K562 (cell line): Measurements from ENCODE around the gene LCE3E.

Experiments
- CBX8 ChIP-seq: fragments of 200-600 bp; sonication (generic); IDR thresholded peaks from 2 replicates; pipeline ENCODE4 v1.6.1; 2012; ENCODE audit warnings: borderline replicate concordance, mixed run types, low read depth, mild to moderate bottlenecking, moderate library complexity, mixed read lengths, low read length, control low read depth, inconsistent platforms; ENCODE audit not compliant: poor library complexity, severe bottlenecking; ENCODE audit errors: extremely low read depth
- ESRRA ChIP-seq: fragments of 450-650 bp; IDR thresholded peaks from 2 replicates; pipeline ENCODE4 v1.6.1; 2014; ENCODE audit warnings: low read depth, mild to moderate bottlenecking, moderate library complexity, borderline replicate concordance
- FOXK2 ChIP-seq, 2 experiments: fragments of 450-650 bp; IDR thresholded peaks in 1 of 2; conservative IDR thresholded peaks in 1 of 2; 2 replicates each; pipeline ENCODE4 v1.6.1; 2016; ENCODE audit warnings: low read depth in 2 of 2, mild to moderate bottlenecking in 1 of 2
- FOXP1 ChIP-seq: sonication (generic); formaldehyde crosslinking; IDR thresholded peaks from 2 replicates; pipeline ENCODE4 v1.8.0; 2022; ENCODE audit warnings: mild to moderate bottlenecking, missing genetic modification reagents
- RAD21 ChIP-seq, 2 experiments: fragments of 250-450 bp in 1 of 2; fragments of 450-650 bp in 1 of 2; sonication (Bioruptor Pico) in 1 of 2; formaldehyde crosslinking in 1 of 2; IDR thresholded peaks in 1 of 2; conservative IDR thresholded peaks in 1 of 2; 2 replicates each; pipeline versions ENCODE4 v1.4.0 to v1.8.0; 2020 to 2022; ENCODE audit warnings: mild to moderate bottlenecking in 2 of 2, moderate library complexity in 1 of 2
- TARDBP ChIP-seq: fragments of 450-650 bp; IDR thresholded peaks from 2 replicates; pipeline ENCODE4 v1.6.1; 2016
- TF ChIP-seq, protein P1 (sequence below), 3 experiments: IDR thresholded peaks in 2 of 3; conservative IDR thresholded peaks in 1 of 3; 2 replicates each; pipeline ENCODE4 v1.5.1; 2011 to 2012; ENCODE audit warnings: low read length in 3 of 3, mild to moderate bottlenecking in 3 of 3, control low read depth in 2 of 3, improper control_type of control experiment in 1 of 3, inconsistent platforms in 1 of 3, low read depth in 1 of 3, mixed read lengths in 1 of 3, moderate library complexity in 1 of 3; ENCODE audit not compliant: insufficient read depth in 2 of 3
- TF ChIP-seq, protein P2 (sequence below), 2 experiments: fragments of 200-800 bp in 1 of 2; sonication (Bioruptor generic) in 1 of 2; sonication (generic) in 1 of 2; formaldehyde crosslinking in 1 of 2; IDR thresholded peaks in 1 of 2; conservative IDR thresholded peaks in 1 of 2; 2 replicates each; pipeline versions ENCODE4 v1.5.0 to v1.6.1; 2016 to 2020; ENCODE audit warnings: missing compliant biosample characterization in 1 of 2, missing genetic modification characterization in 1 of 2, missing genetic modification reagents in 1 of 2
- TF ChIP-seq, protein P3 (sequence below): fragments of 450-650 bp; IDR thresholded peaks from 2 replicates; pipeline ENCODE4 v1.6.1; 2017; ENCODE audit warnings: antibody characterized with exemption, mild to moderate bottlenecking
- TF ChIP-seq, protein P4 (sequence below): fragments of 250-450 bp; sonication (Bioruptor Pico); IDR thresholded peaks from 2 replicates; pipeline ENCODE4 v1.5.0; 2020; ENCODE audit warnings: mild to moderate bottlenecking, borderline replicate concordance
- TF ChIP-seq, protein P5 (sequence below): fragments of 450-650 bp; IDR thresholded peaks from 2 replicates; pipeline ENCODE4 v1.6.1; 2016; ENCODE audit warnings: low read depth, mild to moderate bottlenecking, moderate library complexity
- TF ChIP-seq, protein P6 (sequence below): fragments of 450-650 bp; IDR thresholded peaks from 2 replicates; pipeline ENCODE4 v1.6.1; 2016

DNA sequence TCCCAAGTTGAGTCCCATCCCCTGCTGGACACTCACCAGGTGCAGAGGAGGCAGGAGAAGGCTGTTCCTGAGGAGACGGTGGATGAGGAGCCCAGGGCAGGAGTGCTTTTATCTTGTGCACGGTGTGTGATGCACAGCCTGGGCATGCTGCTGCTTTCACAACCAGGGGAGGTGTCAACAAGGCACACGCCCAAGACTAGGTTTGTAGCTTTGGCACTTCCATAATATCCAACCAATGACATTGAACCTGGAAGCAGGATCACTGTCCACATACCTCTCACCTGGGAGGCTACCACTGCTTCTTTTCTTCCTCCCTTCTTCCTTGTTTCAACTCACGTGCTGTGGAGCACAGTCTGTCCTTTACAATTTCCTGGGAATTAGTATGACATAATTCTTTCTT, 13.9 kb upstream of the LCE3E start, which contains the start of gene LCE3D:
- TF ChIP-seq TARDBP, result no peak
- TF ChIP-seq, protein P1, sequence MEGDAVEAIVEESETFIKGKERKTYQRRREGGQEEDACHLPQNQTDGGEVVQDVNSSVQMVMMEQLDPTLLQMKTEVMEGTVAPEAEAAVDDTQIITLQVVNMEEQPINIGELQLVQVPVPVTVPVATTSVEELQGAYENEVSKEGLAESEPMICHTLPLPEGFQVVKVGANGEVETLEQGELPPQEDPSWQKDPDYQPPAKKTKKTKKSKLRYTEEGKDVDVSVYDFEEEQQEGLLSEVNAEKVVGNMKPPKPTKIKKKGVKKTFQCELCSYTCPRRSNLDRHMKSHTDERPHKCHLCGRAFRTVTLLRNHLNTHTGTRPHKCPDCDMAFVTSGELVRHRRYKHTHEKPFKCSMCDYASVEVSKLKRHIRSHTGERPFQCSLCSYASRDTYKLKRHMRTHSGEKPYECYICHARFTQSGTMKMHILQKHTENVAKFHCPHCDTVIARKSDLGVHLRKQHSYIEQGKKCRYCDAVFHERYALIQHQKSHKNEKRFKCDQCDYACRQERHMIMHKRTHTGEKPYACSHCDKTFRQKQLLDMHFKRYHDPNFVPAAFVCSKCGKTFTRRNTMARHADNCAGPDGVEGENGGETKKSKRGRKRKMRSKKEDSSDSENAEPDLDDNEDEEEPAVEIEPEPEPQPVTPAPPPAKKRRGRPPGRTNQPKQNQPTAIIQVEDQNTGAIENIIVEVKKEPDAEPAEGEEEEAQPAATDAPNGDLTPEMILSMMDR (IDR thresholded peaks at IDR 0.05 in 2 of 3, conservative IDR thresholded peaks at IDR 0.05 in 1 of 3; ENCODE audit: insufficient read depth in 2 of 3, low read depth in 1 of 3, low read length in 3 of 3), result no peak
- TF ChIP-seq, protein P2, sequence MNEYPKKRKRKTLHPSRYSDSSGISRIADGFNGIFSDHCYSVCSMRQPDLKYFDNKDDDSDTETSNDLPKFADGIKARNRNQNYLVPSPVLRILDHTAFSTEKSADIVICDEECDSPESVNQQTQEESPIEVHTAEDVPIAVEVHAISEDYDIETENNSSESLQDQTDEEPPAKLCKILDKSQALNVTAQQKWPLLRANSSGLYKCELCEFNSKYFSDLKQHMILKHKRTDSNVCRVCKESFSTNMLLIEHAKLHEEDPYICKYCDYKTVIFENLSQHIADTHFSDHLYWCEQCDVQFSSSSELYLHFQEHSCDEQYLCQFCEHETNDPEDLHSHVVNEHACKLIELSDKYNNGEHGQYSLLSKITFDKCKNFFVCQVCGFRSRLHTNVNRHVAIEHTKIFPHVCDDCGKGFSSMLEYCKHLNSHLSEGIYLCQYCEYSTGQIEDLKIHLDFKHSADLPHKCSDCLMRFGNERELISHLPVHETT (CRISPR knock-in tag; conservative IDR thresholded peaks at IDR 0.05 in 1 of 2, IDR thresholded peaks at IDR 0.05 in 1 of 2), result no peak
- no peak for TF ChIP-seq ESRRA
- TF ChIP-seq, protein P3, sequence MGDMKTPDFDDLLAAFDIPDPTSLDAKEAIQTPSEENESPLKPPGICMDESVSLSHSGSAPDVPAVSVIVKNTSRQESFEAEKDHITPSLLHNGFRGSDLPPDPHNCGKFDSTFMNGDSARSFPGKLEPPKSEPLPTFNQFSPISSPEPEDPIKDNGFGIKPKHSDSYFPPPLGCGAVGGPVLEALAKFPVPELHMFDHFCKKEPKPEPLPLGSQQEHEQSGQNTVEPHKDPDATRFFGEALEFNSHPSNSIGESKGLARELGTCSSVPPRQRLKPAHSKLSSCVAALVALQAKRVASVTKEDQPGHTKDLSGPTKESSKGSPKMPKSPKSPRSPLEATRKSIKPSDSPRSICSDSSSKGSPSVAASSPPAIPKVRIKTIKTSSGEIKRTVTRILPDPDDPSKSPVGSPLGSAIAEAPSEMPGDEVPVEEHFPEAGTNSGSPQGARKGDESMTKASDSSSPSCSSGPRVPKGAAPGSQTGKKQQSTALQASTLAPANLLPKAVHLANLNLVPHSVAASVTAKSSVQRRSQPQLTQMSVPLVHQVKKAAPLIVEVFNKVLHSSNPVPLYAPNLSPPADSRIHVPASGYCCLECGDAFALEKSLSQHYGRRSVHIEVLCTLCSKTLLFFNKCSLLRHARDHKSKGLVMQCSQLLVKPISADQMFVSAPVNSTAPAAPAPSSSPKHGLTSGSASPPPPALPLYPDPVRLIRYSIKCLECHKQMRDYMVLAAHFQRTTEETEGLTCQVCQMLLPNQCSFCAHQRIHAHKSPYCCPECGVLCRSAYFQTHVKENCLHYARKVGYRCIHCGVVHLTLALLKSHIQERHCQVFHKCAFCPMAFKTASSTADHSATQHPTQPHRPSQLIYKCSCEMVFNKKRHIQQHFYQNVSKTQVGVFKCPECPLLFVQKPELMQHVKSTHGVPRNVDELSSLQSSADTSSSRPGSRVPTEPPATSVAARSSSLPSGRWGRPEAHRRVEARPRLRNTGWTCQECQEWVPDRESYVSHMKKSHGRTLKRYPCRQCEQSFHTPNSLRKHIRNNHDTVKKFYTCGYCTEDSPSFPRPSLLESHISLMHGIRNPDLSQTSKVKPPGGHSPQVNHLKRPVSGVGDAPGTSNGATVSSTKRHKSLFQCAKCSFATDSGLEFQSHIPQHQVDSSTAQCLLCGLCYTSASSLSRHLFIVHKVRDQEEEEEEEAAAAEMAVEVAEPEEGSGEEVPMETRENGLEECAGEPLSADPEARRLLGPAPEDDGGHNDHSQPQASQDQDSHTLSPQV, result no peak
- TF ChIP-seq FOXP1 (CRISPR knock-in tag), result no peak
- no peak for TF ChIP-seq RAD21 (CRISPR knock-in tag; conservative IDR thresholded peaks at IDR 0.05 in 1 of 2, IDR thresholded peaks at IDR 0.05 in 1 of 2)
- TF ChIP-seq, protein P4, sequence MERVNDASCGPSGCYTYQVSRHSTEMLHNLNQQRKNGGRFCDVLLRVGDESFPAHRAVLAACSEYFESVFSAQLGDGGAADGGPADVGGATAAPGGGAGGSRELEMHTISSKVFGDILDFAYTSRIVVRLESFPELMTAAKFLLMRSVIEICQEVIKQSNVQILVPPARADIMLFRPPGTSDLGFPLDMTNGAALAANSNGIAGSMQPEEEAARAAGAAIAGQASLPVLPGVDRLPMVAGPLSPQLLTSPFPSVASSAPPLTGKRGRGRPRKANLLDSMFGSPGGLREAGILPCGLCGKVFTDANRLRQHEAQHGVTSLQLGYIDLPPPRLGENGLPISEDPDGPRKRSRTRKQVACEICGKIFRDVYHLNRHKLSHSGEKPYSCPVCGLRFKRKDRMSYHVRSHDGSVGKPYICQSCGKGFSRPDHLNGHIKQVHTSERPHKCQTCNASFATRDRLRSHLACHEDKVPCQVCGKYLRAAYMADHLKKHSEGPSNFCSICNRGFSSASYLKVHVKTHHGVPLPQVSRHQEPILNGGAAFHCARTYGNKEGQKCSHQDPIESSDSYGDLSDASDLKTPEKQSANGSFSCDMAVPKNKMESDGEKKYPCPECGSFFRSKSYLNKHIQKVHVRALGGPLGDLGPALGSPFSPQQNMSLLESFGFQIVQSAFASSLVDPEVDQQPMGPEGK (CRISPR knock-in tag), result no peak
- TF ChIP-seq, protein P5, sequence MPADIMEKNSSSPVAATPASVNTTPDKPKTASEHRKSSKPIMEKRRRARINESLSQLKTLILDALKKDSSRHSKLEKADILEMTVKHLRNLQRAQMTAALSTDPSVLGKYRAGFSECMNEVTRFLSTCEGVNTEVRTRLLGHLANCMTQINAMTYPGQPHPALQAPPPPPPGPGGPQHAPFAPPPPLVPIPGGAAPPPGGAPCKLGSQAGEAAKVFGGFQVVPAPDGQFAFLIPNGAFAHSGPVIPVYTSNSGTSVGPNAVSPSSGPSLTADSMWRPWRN, result no peak
- TF ChIP-seq FOXK2 (conservative IDR thresholded peaks at IDR 0.05 in 1 of 2, IDR thresholded peaks at IDR 0.05 in 1 of 2; ENCODE audit: low read depth in 2 of 2), result no peak
- TF ChIP-seq, protein P6, sequence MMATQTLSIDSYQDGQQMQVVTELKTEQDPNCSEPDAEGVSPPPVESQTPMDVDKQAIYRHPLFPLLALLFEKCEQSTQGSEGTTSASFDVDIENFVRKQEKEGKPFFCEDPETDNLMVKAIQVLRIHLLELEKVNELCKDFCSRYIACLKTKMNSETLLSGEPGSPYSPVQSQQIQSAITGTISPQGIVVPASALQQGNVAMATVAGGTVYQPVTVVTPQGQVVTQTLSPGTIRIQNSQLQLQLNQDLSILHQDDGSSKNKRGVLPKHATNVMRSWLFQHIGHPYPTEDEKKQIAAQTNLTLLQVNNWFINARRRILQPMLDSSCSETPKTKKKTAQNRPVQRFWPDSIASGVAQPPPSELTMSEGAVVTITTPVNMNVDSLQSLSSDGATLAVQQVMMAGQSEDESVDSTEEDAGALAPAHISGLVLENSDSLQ, result no peak
- TF ChIP-seq CBX8, result no peak
